Suprapubic skin (tissue), 3 donors: ENCODE measurements around the gene CDC42EP1.

ENCODE experiments used
- POLR2AphosphoS5 ChIP-seq, 3 donors: sonication (generic); formaldehyde crosslinking; IDR thresholded peaks; one replicate each; pipeline ENCODE4 v1.6.1; 2017; ENCODE audit warnings: antibody characterized with exemption in 3 of 3
- TF ChIP-seq, protein P1 (sequence below), 2 donors: fragments of 200-600 bp in 1 of 2; fragments of 450-650 bp in 1 of 2; sonication (generic) in 1 of 2; IDR thresholded peaks; one replicate each; pipeline ENCODE4 v1.5.1; 2016 to 2019; ENCODE audit warnings: antibody characterized with exemption in 2 of 2, mild to moderate bottlenecking in 1 of 2, moderate library complexity in 1 of 2

DNA sequence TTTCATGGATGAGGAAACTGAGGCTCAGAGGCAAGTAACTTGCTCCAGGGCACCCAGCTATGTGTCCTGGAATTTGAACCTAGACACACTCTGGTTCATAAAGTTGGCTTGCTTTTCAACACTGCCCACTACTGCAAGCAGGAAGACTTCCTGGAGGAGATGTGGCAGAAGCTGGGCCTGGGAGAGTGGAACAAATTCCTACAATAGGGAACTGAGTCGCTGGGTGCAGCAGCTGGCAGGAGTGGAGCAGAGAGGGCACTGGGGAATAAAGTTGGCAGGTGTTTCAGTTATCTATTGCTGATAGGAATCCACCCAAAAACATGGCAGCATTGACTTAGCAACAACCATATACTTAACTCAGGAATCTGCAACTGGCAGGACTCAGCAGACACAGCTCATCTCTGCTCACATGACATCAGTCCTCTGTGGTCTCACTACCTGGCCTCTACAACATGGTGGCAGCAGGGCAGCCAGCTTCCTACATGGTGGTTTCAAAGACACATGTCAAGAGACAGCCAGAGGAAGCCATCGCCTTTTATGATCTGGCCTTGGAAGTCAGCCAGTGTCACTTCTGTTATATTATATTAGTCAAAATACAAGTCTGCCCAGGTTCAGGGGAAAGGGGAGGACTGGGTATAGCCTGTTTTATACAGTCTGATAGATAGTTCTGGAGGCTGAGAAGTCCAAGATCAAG is 30.5 kb upstream of the CDC42EP1 start:
- TF ChIP-seq POLR2AphosphoS5 (IDR thresholded peaks at IDR 0.05): no peak
- TF ChIP-seq, protein P1, sequence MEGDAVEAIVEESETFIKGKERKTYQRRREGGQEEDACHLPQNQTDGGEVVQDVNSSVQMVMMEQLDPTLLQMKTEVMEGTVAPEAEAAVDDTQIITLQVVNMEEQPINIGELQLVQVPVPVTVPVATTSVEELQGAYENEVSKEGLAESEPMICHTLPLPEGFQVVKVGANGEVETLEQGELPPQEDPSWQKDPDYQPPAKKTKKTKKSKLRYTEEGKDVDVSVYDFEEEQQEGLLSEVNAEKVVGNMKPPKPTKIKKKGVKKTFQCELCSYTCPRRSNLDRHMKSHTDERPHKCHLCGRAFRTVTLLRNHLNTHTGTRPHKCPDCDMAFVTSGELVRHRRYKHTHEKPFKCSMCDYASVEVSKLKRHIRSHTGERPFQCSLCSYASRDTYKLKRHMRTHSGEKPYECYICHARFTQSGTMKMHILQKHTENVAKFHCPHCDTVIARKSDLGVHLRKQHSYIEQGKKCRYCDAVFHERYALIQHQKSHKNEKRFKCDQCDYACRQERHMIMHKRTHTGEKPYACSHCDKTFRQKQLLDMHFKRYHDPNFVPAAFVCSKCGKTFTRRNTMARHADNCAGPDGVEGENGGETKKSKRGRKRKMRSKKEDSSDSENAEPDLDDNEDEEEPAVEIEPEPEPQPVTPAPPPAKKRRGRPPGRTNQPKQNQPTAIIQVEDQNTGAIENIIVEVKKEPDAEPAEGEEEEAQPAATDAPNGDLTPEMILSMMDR (IDR thresholded peaks at IDR 0.05): no peak
